Esophagus mucosa (tissue), 1 donor: ENCODE measurements around the gene EFCAB6. TPM values are rescaled to one million over a fixed set of nuclear protein-coding genes. Genes with fewer than 3 reads are reported as not detected.

ENCODE experiments used
- ATAC-seq: fragments of 200-7000 bp; cut with Tn5 transposase; one replicate; pipeline ENCODE4 v1.9.1; 2020
- total RNA-seq: library from RNA; stranded (reverse); gene quantifications from one replicate; pipeline ENCODE4 v1.2.4, GENCODE V29; 2023
- donor health status: DM: yes; HTN: yes; CAD: no.

The EFCAB6 gene
- total RNA-seq, 1 donor from 2014 or later = 1.6 TPM

DNA sequence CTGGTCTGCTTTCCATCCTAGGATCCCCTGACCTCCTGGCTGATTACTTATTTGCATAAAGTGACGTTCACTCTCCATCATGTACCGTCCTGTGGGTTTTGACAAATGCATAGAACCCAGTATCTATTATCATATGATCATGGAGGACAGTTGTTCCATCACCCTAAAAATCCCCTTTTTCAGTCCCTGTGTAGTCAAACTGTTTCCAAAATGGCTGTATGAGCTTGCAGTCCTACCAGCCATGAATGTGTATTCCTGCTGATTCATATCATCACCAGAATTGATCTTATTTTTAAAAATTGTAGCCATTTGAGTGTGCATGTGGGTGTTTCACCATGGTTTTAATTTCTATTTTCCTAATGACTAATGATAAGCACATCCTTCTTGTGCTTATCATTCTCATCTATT, 291.5 kb downstream of the EFCAB6 start:
- no peak for ATAC-seq

DNA sequence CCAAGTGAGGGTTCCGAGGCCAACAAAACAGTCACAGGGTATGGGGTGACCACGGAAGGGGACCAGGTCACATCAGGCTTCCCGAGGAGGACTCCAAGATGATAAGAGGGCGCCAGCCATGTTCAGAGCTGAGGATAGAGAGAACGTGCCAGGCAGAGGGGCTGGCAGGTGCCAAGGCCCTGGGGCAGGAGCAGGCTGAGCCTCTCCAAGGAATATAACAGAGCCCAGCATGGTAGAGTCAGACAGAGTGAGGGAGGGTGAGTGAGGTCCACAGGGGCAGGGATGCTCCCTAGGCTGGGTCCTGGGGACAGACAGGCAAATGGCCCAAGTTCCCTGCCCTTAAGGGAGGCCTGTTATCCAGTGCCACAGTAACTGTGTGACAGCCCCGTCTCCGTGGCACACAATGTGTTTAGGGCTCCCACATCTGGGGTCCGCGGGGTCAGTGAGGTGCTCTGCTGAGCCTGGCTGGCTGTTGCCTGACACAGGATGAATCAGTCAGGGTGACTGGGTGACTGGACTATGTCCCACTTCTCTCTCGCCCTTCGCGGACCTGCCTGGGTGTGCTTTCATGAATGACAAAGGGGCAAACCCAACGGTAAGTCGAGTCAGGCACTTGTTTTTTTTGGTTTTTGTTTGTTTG, 295.0 kb downstream of the EFCAB6 start:
- no peak for ATAC-seq

- no peak for ATAC-seq
These were observed 295.7 kb downstream of the EFCAB6 start for GRCh38 chr22:43516386-43516785.

GRCh38 chr22:43515902-43516301, 296.2 kb downstream of the EFCAB6 start:
- ATAC-seq = no peak

DNA sequence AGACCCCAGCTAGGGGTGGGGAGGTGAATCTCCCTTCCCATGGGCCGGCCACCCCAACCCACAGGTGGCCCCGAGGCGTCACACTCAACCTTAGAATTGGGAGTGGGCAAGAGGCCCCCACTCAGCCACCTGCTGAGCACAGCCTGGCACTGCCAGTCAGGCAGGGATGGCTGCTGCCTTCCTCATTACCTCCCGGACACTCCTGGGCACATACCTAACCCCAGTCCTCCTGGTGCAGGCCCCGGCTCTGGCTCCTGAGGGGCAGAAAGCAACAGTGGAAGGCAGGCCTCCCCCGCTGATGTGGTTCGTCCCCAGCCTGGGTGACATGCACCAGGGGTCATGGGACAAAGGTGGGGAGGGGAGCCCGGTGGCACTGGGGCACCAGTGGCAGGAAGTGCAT, 296.7 kb downstream of the EFCAB6 start:
- no peak for ATAC-seq

DNA sequence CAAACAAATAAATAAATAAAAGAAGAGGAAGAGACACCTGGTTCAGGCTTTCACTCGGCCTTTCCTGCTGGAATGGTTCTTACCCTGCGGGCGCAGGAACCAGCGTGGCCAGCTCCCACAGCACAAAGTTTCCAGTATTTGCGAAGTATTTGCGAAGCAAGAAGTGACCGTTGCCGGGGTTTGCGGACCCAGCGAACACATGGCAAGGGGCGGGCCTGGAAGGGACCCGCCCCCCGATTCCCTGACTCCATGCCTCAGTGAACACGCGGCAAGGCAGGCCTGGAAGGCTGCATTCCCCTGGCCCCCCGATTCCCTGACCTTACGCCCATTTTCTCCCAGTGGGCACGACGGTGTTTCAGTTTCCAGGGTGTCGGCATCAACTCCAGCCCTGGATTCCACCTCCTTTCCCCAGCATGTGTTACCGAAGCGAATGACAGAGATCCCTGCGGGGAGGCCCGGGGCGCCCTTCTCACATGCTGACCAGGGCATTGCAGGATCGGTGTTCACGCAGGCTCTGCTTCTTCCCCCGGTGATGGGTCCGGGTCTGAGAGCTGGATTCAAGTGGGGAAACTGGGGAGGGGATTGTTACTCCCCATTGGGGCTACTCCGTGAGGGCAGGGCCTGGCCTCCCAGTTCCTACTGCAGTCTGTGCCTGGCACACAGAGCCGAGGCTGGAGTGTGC, 297.5 kb downstream of the EFCAB6 start:
- no peak for ATAC-seq

- ATAC-seq = no peak
These were observed 299.8 kb downstream of the EFCAB6 start for GRCh38 chr22:43512279-43512678.

- peak; percentile 30 for ATAC-seq
These were observed 300.7 kb downstream of the EFCAB6 start for GRCh38 chr22:43511276-43511910.

- ATAC-seq = no peak
These were observed 301.6 kb downstream of the EFCAB6 start for GRCh38 chr22:43510281-43511070.

DNA sequence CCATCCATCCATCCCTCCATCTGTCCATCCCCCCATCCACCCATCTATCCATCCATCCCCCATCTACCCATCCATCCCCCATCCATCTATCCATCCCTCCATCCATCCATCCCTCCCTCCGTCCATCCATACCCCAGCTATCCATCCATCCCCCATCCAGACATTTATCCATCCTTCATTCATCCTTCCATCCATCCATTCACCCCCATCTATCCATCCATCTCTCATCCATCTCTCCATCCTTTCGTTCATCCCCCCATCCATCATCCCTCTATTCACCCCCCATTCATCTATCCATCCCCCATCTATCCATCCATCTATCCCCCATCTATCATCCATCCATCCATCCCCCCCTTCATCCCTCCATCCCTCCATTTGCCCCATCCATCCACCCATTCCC, 302.8 kb downstream of the EFCAB6 start:
- no peak for ATAC-seq

DNA sequence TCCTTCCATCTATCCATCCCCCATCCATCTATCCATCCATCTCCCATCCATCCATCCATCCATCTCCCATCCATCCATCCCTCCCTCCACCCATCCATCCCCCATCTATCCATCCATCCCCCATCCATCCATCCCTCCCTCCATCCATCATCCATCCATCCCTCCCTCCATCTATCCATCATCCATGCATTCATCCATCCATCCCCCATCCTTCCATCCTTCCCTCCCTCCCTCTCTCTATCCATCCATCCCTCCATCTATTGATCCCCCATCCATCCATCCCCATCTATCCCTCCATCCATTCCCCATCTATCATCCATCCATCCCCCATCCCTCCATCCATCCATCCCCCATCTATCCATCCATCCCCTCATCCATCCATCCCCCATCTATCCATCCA, 303.6 kb downstream of the EFCAB6 start:
- no peak for ATAC-seq

- ATAC-seq = no peak
These were observed 304.9 kb downstream of the EFCAB6 start for GRCh38 chr22:43507235-43507634.

GRCh38 chr22:43506487-43506886, 305.6 kb downstream of the EFCAB6 start:
- no peak for ATAC-seq

DNA sequence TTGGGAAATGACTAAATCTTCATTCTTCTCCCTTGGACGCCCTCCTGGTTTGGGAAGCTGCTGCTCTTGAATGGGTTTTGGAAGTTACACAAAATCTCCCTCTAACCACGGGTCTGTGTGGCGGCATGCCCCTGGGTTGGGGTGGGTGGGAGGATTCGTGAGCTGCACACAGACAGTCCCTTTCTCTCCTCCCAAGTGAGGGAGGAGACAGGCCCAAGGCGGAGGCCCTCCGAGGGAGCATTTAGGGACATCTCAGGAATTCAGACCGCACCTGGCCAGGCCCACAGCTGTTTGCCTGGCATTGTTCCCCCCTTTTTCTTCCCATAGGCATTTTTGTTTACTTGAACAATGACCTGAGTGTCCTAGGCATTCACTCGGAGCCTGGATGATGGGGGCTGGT, 306.2 kb downstream of the EFCAB6 start:
- no peak for ATAC-seq

DNA sequence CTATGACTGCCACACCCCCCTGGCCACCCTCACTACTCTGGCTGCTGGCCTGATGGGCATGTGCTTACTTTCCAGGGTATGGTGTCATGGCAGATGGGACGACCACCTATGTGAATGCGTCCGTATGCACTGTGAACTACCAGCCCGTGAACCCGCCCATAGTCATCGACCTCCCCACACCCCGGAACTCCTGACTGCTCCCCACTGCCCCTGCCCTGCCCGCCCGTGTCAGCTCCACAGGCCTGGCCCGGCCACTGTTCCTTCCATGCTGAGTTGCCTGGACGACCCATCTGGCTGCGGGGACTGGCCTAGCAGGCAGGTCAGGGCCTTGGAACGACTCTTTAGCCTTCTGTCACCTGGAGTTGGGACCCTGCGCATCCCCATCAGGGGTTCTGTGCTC, 306.7 kb downstream of the EFCAB6 start:
- no peak for ATAC-seq

DNA sequence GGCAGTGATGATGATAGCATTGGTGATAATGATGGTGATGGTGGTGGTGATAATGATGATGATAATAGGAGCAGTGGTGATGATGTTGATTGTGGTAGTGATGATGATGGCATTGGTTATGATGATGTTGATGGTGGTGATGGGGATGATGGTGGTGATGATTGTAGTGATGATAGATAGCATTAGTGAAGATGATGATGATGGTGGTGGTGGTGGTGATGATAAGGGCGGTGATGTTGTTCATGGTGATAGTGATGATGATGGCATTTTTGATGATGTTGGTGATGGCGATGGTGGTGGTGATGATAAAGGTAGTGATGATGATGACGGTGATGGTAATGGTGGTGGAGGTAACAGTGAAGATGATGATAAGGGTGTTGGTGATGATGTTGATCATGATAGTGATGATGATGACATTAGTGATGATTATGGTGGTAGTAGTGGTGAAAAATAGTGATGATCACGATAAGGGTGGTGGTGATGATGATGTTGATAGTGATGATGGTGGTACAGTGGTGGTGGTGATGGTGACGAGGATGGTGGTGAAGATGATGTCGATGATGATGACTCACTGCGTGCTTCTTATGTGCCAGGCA, 307.3 kb downstream of the EFCAB6 start:
- ATAC-seq = no peak

DNA sequence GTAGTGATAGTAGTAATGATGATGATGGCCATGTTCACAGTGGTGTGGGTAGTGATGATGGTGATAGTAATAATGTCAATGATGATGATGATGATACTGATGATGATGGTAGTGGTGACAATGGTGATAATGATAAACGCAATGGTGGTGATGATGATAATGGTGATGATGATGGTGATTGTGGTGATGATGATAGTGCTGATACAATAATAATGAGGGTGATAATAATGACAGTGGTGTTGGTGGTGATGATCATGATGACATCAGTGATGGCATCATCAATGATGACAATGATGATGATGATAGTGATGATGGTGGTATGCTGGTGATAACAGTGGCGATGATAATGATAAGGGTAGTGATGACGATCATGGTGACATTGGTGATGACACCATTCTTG, 308.0 kb downstream of the EFCAB6 start:
- ATAC-seq = no peak

GRCh38 chr22:43502306-43502874, 309.7 kb downstream of the EFCAB6 start:
- no peak for ATAC-seq

DNA sequence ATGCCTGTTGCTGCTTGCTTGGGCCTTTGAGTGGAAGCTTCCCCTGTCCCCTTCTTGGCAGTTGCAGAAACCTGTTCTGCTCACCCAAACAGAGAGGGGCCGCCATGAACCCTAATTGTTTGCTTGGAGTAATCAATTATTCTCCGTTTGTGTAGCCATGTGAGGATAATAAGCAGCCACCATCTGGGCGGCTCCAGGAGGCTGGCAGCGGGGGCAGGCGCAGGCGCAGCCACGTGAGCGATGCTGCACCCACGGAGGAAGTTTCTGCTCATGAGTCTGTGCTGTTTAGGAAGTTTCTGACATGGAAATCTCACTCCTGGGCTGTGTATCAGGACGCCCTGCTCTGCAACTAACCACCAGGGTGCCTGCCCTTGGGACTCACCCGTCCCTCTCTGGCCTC, 310.2 kb downstream of the EFCAB6 start:
- no peak for ATAC-seq

DNA sequence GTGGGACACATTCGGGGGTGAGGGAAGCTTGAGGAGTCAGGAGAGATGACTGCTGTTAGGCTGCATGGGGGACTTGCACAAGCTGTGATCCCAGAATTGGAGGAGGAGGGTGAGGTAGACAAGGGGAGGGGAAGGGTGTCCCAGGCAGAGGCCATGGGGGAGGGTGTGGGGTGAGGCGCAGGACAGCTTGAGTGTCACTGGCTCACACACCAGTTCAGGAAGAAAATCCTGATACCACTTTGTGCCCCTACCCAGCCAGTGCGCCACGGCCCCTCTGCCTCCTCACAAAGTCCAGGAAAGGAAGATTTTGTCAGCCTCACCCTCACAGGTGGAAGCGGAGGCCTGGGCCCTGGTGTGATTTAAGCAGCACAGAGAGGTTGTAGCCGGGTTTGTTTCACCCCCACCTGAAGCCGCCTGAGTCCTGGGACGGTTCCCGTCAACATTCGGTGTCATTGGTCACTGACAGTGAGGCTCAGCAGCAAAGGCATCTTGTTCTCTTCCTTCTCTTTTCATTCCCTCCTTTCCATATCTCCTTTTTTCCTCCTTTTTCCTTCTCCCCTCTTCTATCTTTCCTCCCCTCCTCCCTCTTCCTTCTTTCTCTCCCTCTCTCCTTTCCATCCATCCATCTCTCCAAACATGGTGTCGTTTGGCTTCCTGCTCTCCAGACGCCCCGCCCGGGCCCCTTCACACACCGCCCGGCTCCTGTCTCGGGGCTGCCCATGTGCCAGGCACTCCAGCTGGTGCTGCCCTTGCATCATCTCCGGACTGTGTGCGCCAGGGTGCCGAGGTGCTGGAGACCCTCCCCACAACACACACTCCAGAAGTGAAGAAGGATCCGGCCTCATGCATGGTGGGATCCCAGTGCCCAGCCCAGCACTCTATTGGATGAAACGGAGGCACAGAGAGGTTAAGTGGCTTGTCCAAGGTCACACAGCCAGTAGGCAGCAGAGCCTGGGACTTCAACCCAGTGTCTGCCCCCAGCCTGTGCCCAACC, 311.0 kb downstream of the EFCAB6 start:
- no peak for ATAC-seq

GRCh38 chr22:43498856-43499253, 313.2 kb downstream of the EFCAB6 start:
- ATAC-seq = no peak
